Activated T-cell treated with anti-CD3 and anti-CD28 coated beads, Interleukin-2, amount 50 U/mL, for 4 hours (primary cell): ENCODE results near the gene ZNRF1. TPM values are rescaled to one million over a fixed set of nuclear protein-coding genes. Genes with fewer than 3 reads are reported as not detected.
"Not testable (repeated sequence)": the region's sequence is repeated elsewhere in the genome, so short reads cannot be mapped to it uniquely, and the experiment has no call there.

Source experiments
- ATAC-seq, 2 donors: fragments of 200-7000 bp; cut with Tn5 transposase; one replicate each; pipeline ENCODE4 v1.10.0; 2021
- DNase-seq: peaks from one replicate; pipeline ENCODE4 v3.0.0-alpha.2; 2020
- H3K27me3 Mint-ChIP-seq: one replicate; pipeline ENCODE4 v1.8.0; 2021; ENCODE audit warnings: low read depth, mixed read lengths
- H3K36me3 Mint-ChIP-seq: one replicate; pipeline ENCODE4 v1.8.0; 2022; ENCODE audit warnings: mixed read lengths; ENCODE audit not compliant: insufficient read depth
- H3K4me1 Mint-ChIP-seq: one replicate; pipeline ENCODE4 v1.8.0; 2021; ENCODE audit warnings: low read depth, mixed read lengths
- H3K4me3 Mint-ChIP-seq: one replicate; pipeline ENCODE4 v1.8.0; 2021; ENCODE audit warnings: mild to moderate bottlenecking, moderate library complexity, mixed read lengths
- H3K9me3 Mint-ChIP-seq: one replicate; pipeline ENCODE4 v1.8.0; 2021; ENCODE audit warnings: mixed read lengths
- total RNA-seq, 3 donors: library from RNA; stranded (reverse); gene quantifications; one replicate each; pipeline ENCODE4 v1.2.1, GENCODE V29; 2021

The ZNRF1 gene
- total RNA-seq, 3 donors from 2014 or later, result 18.8 to 30.5 (median 25.0) TPM

GRCh38 chr16:75080205-75081029 is 81.6 kb downstream of the ZNRF1 start:
- DNase-seq (no peak), ATAC-seq (no peak)
- Mint-ChIP-seq H3K4me1 (peaks cover 28% of the 10 kb centered on the region), H3K9me3 (no peaks in the 10 kb centered on the region), H3K27me3 (no peaks in the 10 kb centered on the region), H3K4me3 (no peak overlapping the region), H3K36me3 (peaks cover 2% of the 10 kb centered on the region)

GRCh38 chr16:75081179-75081859 is 82.5 kb downstream of the ZNRF1 start:
- H3K4me3 Mint-ChIP-seq, result no peak overlapping the region
- peaks cover 2% of the 10 kb centered on the region for H3K36me3 Mint-ChIP-seq
- H3K9me3 Mint-ChIP-seq, result no peaks in the 10 kb centered on the region
- DNase-seq (no peak), ATAC-seq (no peak)
- no peaks in the 10 kb centered on the region for H3K27me3 Mint-ChIP-seq
- peaks cover 19% of the 10 kb centered on the region for H3K4me1 Mint-ChIP-seq

GRCh38 chr16:75083813-75084212 is 85.0 kb downstream of the ZNRF1 start:
- no peaks in the 10 kb centered on the region for H3K27me3 Mint-ChIP-seq
- no peaks in the 10 kb centered on the region for H3K9me3 Mint-ChIP-seq
- no peak for DNase-seq
- no peak overlapping the region for H3K4me3 Mint-ChIP-seq
- ATAC-seq, result no peak
- peaks cover 3% of the 10 kb centered on the region for H3K4me1 Mint-ChIP-seq
- no peaks in the 10 kb centered on the region for H3K36me3 Mint-ChIP-seq

- ATAC-seq (no peak), DNase-seq (no peak)
- Mint-ChIP-seq H3K27me3 (no peaks in the 10 kb centered on the region), H3K9me3 (no peaks in the 10 kb centered on the region), H3K4me3 (no peak overlapping the region), H3K36me3 (no peaks in the 10 kb centered on the region), H3K4me1 (peaks cover 2% of the 10 kb centered on the region)
Observed at GRCh38 chr16:75085556-75085955, 86.7 kb downstream of the ZNRF1 start.

- no peak for DNase-seq
- ATAC-seq, result no peak
Observed at GRCh38 chr16:75086281-75086680, 87.5 kb downstream of the ZNRF1 start.

GRCh38 chr16:75086688-75087374 is 88.0 kb downstream of the ZNRF1 start:
- H3K9me3 Mint-ChIP-seq, result no peaks in the 10 kb centered on the region
- no peaks in the 10 kb centered on the region for H3K36me3 Mint-ChIP-seq
- no peak for ATAC-seq
- no peaks in the 10 kb centered on the region for H3K4me1 Mint-ChIP-seq
- no peak overlapping the region for H3K4me3 Mint-ChIP-seq
- no peaks in the 10 kb centered on the region for H3K27me3 Mint-ChIP-seq
- DNase-seq, result no peak

More at GRCh38 chr16:75086281-75086680, 87.5 kb downstream of the ZNRF1 start:
- peaks cover 2% of the 10 kb centered on the region for H3K4me1 Mint-ChIP-seq
- no peaks in the 10 kb centered on the region for H3K9me3 Mint-ChIP-seq
- no peak overlapping the region for H3K4me3 Mint-ChIP-seq
- no peaks in the 10 kb centered on the region for H3K27me3 Mint-ChIP-seq
- no peaks in the 10 kb centered on the region for H3K36me3 Mint-ChIP-seq

- no peak overlapping the region for H3K4me3 Mint-ChIP-seq
- H3K4me1 Mint-ChIP-seq, result no peaks in the 10 kb centered on the region
- no peaks in the 10 kb centered on the region for H3K27me3 Mint-ChIP-seq
- no peaks in the 10 kb centered on the region for H3K9me3 Mint-ChIP-seq
- DNase-seq (no peak), ATAC-seq (no peak)
- H3K36me3 Mint-ChIP-seq, result no peaks in the 10 kb centered on the region
Observed at GRCh38 chr16:75087375-75087979, 88.7 kb downstream of the ZNRF1 start.

GRCh38 chr16:75088216-75088615 is 89.4 kb downstream of the ZNRF1 start:
- no peak overlapping the region for H3K4me3 Mint-ChIP-seq
- DNase-seq (no peak), ATAC-seq (no peak)
- H3K27me3 Mint-ChIP-seq, result no peaks in the 10 kb centered on the region
- H3K36me3 Mint-ChIP-seq, result no peaks in the 10 kb centered on the region
- H3K9me3 Mint-ChIP-seq, result no peaks in the 10 kb centered on the region
- no peaks in the 10 kb centered on the region for H3K4me1 Mint-ChIP-seq

GRCh38 chr16:75088934-75089333 is 90.1 kb downstream of the ZNRF1 start:
- ATAC-seq (no peak), DNase-seq (no peak)
- Mint-ChIP-seq H3K9me3 (no peaks in the 10 kb centered on the region), H3K36me3 (no peaks in the 10 kb centered on the region), H3K27me3 (no peaks in the 10 kb centered on the region), H3K4me3 (no peak overlapping the region), H3K4me1 (no peaks in the 10 kb centered on the region)

GRCh38 chr16:75089486-75090202 is 90.8 kb downstream of the ZNRF1 start:
- Mint-ChIP-seq H3K36me3 (no peaks in the 10 kb centered on the region), H3K27me3 (no peaks in the 10 kb centered on the region), H3K4me3 (no peak overlapping the region), H3K9me3 (no peaks in the 10 kb centered on the region), H3K4me1 (no peaks in the 10 kb centered on the region)
- DNase-seq (no peak), ATAC-seq (no peak)

GRCh38 chr16:75090899-75091298 is 92.1 kb downstream of the ZNRF1 start:
- ATAC-seq, DNase-seq, H3K4me3 Mint-ChIP-seq, H3K27me3 Mint-ChIP-seq, H3K9me3 Mint-ChIP-seq, H3K4me1 Mint-ChIP-seq, H3K36me3 Mint-ChIP-seq: not testable (repeated sequence)

GRCh38 chr16:75091619-75092018 is 92.8 kb downstream of the ZNRF1 start:
- H3K4me3 Mint-ChIP-seq, H3K36me3 Mint-ChIP-seq, H3K9me3 Mint-ChIP-seq, ATAC-seq, DNase-seq, H3K4me1 Mint-ChIP-seq, H3K27me3 Mint-ChIP-seq: not testable (repeated sequence)

GRCh38 chr16:75092777-75093176 is 94.0 kb downstream of the ZNRF1 start:
- Mint-ChIP-seq H3K4me1 (peaks cover 9% of the 10 kb centered on the region), H3K9me3 (no peaks in the 10 kb centered on the region), H3K27me3 (no peaks in the 10 kb centered on the region), H3K4me3 (no peak overlapping the region), H3K36me3 (no peaks in the 10 kb centered on the region)
- DNase-seq (no peak), ATAC-seq (no peak)
